Measurements from ENCODE around the gene G6PC2.
"Not testable (repeated sequence)": the region's sequence is repeated elsewhere in the genome, so short reads cannot be mapped to it uniquely, and the experiment has no call there.

Gene G6PC2

DNA sequence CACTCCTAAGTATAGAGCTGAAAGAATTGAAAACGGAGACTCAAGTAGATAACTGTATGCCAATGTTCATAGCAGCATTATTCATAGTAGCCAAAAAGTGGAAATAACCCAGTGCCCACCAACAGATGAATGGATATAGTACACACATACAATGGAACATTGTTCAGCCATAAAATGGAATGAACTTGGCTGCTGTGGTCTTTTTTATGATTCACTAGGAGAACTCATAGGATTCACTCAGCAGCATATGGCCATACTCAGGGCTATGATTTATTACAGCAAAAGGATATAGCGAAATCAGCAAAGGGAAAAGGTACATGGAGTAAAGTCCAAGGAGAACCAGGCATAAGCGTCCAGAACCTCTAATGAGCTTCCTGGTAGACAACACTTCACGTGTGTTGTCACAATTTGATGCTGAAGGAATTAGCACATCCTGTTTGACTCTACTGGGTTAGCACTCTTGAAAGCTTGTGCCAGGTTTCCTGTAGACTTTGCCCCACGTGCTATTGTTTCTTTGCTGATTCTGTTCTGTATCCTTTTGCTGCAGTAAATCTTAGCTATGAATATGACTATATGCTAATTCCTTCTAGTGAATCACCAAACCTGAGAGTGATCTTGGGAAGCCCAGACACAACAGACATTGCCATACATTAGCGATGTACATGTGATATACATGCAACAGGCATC is 26.6 kb upstream of the G6PC2 start:
- H3K36me3 ChIP-seq (ENCODE audit: insufficient read depth, low read length) = peaks cover 58% of the 10 kb centered on the region
- TF ChIP-seq, protein P1, sequence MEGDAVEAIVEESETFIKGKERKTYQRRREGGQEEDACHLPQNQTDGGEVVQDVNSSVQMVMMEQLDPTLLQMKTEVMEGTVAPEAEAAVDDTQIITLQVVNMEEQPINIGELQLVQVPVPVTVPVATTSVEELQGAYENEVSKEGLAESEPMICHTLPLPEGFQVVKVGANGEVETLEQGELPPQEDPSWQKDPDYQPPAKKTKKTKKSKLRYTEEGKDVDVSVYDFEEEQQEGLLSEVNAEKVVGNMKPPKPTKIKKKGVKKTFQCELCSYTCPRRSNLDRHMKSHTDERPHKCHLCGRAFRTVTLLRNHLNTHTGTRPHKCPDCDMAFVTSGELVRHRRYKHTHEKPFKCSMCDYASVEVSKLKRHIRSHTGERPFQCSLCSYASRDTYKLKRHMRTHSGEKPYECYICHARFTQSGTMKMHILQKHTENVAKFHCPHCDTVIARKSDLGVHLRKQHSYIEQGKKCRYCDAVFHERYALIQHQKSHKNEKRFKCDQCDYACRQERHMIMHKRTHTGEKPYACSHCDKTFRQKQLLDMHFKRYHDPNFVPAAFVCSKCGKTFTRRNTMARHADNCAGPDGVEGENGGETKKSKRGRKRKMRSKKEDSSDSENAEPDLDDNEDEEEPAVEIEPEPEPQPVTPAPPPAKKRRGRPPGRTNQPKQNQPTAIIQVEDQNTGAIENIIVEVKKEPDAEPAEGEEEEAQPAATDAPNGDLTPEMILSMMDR (IDR thresholded peaks at IDR 0.05; ENCODE audit: low read length) = no peak
- TF ChIP-seq EZH2 (IDR thresholded peaks at IDR 0.05; ENCODE audit: borderline replicate concordance, low read length) = no peak

DNA sequence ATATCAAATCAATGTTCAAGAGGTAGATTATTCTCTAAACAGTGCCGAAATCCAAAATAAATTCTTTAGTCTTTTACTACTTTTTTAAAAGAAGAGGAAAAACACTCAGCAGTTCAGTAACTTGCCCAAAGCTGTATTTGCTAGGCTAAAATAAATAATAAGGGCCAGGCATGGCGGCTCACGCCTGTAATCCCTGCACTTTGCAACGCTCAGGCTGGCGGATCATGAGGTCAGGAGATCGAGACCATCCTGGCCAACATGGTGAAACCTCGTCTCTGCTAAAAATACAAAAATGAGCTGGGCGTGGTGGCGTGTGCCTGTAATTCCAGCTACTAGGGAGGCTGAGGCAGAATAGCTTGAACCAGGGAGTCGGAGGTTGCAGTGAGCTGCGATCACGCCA is 18.9 kb upstream of the G6PC2 start:
- not testable (repeated sequence) for H4K20me1 ChIP-seq (ENCODE audit: insufficient read depth, low read length); H3F3A ChIP-seq (ENCODE audit: insufficient read depth, low read length); H3K27ac ChIP-seq (ENCODE audit: low read depth, low read length, poor library complexity, severe bottlenecking); H3K4me3 ChIP-seq (ENCODE audit: low read depth, low read length, poor library complexity, severe bottlenecking); H3K4me2 ChIP-seq (ENCODE audit: low read length); H3K9ac ChIP-seq (ENCODE audit: low read length); H3K27me3 ChIP-seq (ENCODE audit: insufficient read depth, low read length); H2AFZ ChIP-seq (ENCODE audit: low read length); H3K9me2 ChIP-seq (ENCODE audit: low read depth, low read length); H3K9me3 ChIP-seq (ENCODE audit: low read length); H3K79me2 ChIP-seq (ENCODE audit: insufficient read depth, low read length); H3K4me1 ChIP-seq (ENCODE audit: insufficient read depth, low read length, severe bottlenecking)
- peaks cover 45% of the 10 kb centered on the region for H3K36me3 ChIP-seq (ENCODE audit: insufficient read depth, low read length)

More for the DNA sequence above, 26.6 kb upstream of the G6PC2 start:
- Histone ChIP-seq H3K79me2 (ENCODE audit: insufficient read depth, low read length) (no peaks in the 10 kb centered on the region; the same call in 1 of the 2 replicates), H2AFZ (ENCODE audit: low read length) (no peak overlapping the region), H4K20me1 (ENCODE audit: insufficient read depth, low read length) (no peaks in the 10 kb centered on the region), H3K9me2 (ENCODE audit: low read depth, low read length) (no peaks in the 10 kb centered on the region), H3K27ac (ENCODE audit: low read depth, low read length, poor library complexity, severe bottlenecking) (no peak overlapping the region), H3K4me3 (ENCODE audit: low read depth, low read length, poor library complexity, severe bottlenecking) (no peak overlapping the region), H3K9ac (ENCODE audit: low read length) (no peak overlapping the region), H3F3A (ENCODE audit: insufficient read depth, low read length) (no peaks in the 10 kb centered on the region), H3K9me3 (ENCODE audit: low read length) (no peaks in the 10 kb centered on the region), H3K4me1 (ENCODE audit: insufficient read depth, low read length, severe bottlenecking) (no peaks in the 10 kb centered on the region), H3K4me2 (ENCODE audit: low read length) (no peak overlapping the region), H3K27me3 (ENCODE audit: insufficient read depth, low read length) (no peaks in the 10 kb centered on the region)

DNA sequence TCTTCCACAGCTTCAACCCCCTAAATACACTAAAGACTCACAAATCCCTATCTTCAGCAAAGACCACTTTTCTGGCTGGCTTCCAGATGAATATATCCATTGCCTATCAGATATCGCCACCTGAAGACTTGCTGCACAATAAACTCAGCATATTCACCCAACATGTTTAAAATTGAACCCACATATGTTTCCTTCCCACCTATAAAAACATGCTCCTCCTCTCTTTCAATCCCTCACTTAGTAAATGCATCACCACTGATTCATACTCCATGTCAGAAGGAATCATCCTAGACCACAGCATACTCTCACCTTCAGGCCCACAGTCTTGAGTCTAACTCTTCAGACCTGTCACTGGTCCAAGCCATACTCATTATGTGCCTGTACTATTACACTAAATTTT is 16.1 kb upstream of the G6PC2 start:
- Histone ChIP-seq H3K4me1 (ENCODE audit: insufficient read depth, low read length, severe bottlenecking) (peaks cover 7% of the 10 kb centered on the region), H3K4me2 (ENCODE audit: low read length) (no peak overlapping the region), H3F3A (ENCODE audit: insufficient read depth, low read length) (no peaks in the 10 kb centered on the region), H3K9me3 (ENCODE audit: low read length) (no peaks in the 10 kb centered on the region), H4K20me1 (ENCODE audit: insufficient read depth, low read length) (no peaks in the 10 kb centered on the region), H3K27me3 (ENCODE audit: insufficient read depth, low read length) (no peaks in the 10 kb centered on the region), H3K79me2 (ENCODE audit: insufficient read depth, low read length) (peaks cover 10% of the 10 kb centered on the region), H3K36me3 (ENCODE audit: insufficient read depth, low read length) (peaks cover 50% of the 10 kb centered on the region), H2AFZ (ENCODE audit: low read length) (no peak overlapping the region), H3K4me3 (ENCODE audit: low read depth, low read length, poor library complexity, severe bottlenecking) (no peak overlapping the region), H3K27ac (ENCODE audit: low read depth, low read length, poor library complexity, severe bottlenecking) (no peak overlapping the region), H3K9me2 (ENCODE audit: low read depth, low read length) (no peaks in the 10 kb centered on the region), H3K9ac (ENCODE audit: low read length) (no peak overlapping the region)
- TF ChIP-seq, protein P1 (IDR thresholded peaks at IDR 0.05; ENCODE audit: low read length) = no peak
- no peak for TF ChIP-seq EZH2 (IDR thresholded peaks at IDR 0.05; ENCODE audit: borderline replicate concordance, low read length)

DNA sequence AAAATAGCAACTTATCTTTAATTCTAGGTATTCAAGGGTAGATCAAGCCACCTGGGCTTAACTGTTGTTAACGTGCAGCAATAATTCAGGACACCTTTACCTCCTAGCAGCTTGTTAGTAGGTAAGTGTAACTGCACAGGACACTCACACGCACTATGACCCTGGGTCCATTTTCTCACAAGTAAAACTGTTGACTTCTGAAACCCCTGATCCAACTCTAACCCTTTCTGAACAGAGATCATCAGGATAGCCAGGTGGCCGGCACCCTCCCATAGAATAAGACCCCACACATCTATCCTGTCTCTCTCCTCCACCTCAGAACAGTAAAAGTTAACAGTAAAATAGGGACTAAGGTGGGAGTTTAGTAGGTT is 11.5 kb upstream of the G6PC2 start:
- H3K4me1 ChIP-seq (ENCODE audit: insufficient read depth, low read length, severe bottlenecking) = peaks cover 14% of the 10 kb centered on the region
- TF ChIP-seq, protein P1 (IDR thresholded peaks at IDR 0.05; ENCODE audit: low read length) = no peak
- TF ChIP-seq EZH2 (IDR thresholded peaks at IDR 0.05; ENCODE audit: borderline replicate concordance, low read length) = no peak

More for the DNA sequence above, 11.5 kb upstream of the G6PC2 start:
- Histone ChIP-seq H3K27me3 (ENCODE audit: insufficient read depth, low read length) (no peaks in the 10 kb centered on the region), H3K27ac (ENCODE audit: low read depth, low read length, poor library complexity, severe bottlenecking) (peak overlapping the region; percentile 28), H3K4me3 (ENCODE audit: low read depth, low read length, poor library complexity, severe bottlenecking) (peak overlapping the region; percentile 79), H3F3A (ENCODE audit: insufficient read depth, low read length) (no peaks in the 10 kb centered on the region), H3K36me3 (ENCODE audit: insufficient read depth, low read length) (peaks cover 36% of the 10 kb centered on the region), H3K9me3 (ENCODE audit: low read length) (no peaks in the 10 kb centered on the region), H3K79me2 (ENCODE audit: insufficient read depth, low read length) (peaks cover 10% of the 10 kb centered on the region), H2AFZ (ENCODE audit: low read length) (no peak overlapping the region), H3K9me2 (ENCODE audit: low read depth, low read length) (no peaks in the 10 kb centered on the region), H4K20me1 (ENCODE audit: insufficient read depth, low read length) (no peaks in the 10 kb centered on the region), H3K9ac (ENCODE audit: low read length) (peak overlapping the region; percentile 85), H3K4me2 (ENCODE audit: low read length) (peak overlapping the region; percentile 63)

All from OCI-LY1 (cell line).